Measurements from ENCODE around the gene VPS37B.

The VPS37B gene

GRCh38 chr12:122866379-122866778 lies 29.5 kb downstream of the VPS37B start:
- Mint-ChIP-seq H3K9me3 (no peaks in the 10 kb centered on the region), H3K4me1 (peaks cover 27% of the 10 kb centered on the region), H3K27ac (no peak overlapping the region), H3K4me3 (no peak overlapping the region), H3K27me3 (no peaks in the 10 kb centered on the region)
- ATAC-seq (no peak), DNase-seq (no peak)

- H3K4me3 Mint-ChIP-seq, result no peak overlapping the region
- peak overlapping the region in 1 of 2 donors; percentile 59 for H3K27ac Mint-ChIP-seq
These were observed 30.4 kb downstream of the VPS37B start for GRCh38 chr12:122865268-122866231.

GRCh38 chr12:122864894-122865253 lies 31.1 kb downstream of the VPS37B start:
- Mint-ChIP-seq H3K9me3 (no peaks in the 10 kb centered on the region), H3K27ac (peak overlapping the region in 1 of 2 donors; percentile 84), H3K4me3 (no peak overlapping the region), H3K27me3 (no peaks in the 10 kb centered on the region), H3K4me1 (peaks cover 18% of the 10 kb centered on the region)
- ATAC-seq (no peak), DNase-seq (no peak)

More at GRCh38 chr12:122865268-122866231, 30.4 kb downstream of the VPS37B start:
- DNase-seq (no peak), ATAC-seq (peak; percentile 46)
- H3K27me3 Mint-ChIP-seq, result no peaks in the 10 kb centered on the region
- no peaks in the 10 kb centered on the region for H3K9me3 Mint-ChIP-seq
- peaks cover 19% of the 10 kb centered on the region for H3K4me1 Mint-ChIP-seq

GRCh38 chr12:122862872-122863701 lies 32.8 kb downstream of the VPS37B start:
- DNase-seq, result no peak
- no peak overlapping the region for H3K27ac Mint-ChIP-seq
- H3K27me3 Mint-ChIP-seq, result no peaks in the 10 kb centered on the region
- no peak overlapping the region for H3K4me3 Mint-ChIP-seq
- no peak for ATAC-seq
- H3K4me1 Mint-ChIP-seq, result peaks cover 19% of the 10 kb centered on the region
- H3K9me3 Mint-ChIP-seq, result no peaks in the 10 kb centered on the region

- Mint-ChIP-seq H3K9me3 (no peaks in the 10 kb centered on the region), H3K4me1 (peaks cover 19% of the 10 kb centered on the region), H3K4me3 (no peak overlapping the region), H3K27me3 (no peaks in the 10 kb centered on the region), H3K27ac (no peak overlapping the region)
- no peak for ATAC-seq
- no peak for DNase-seq
These were observed 33.8 kb downstream of the VPS37B start for GRCh38 chr12:122862110-122862634.

GRCh38 chr12:122861587-122861970 lies 34.3 kb downstream of the VPS37B start:
- H3K4me1 Mint-ChIP-seq, result peaks cover 19% of the 10 kb centered on the region
- ATAC-seq (peak; percentile 2), DNase-seq (no peak)
- no peaks in the 10 kb centered on the region for H3K9me3 Mint-ChIP-seq
- H3K4me3 Mint-ChIP-seq, result no peak overlapping the region
- no peak overlapping the region for H3K27ac Mint-ChIP-seq
- no peaks in the 10 kb centered on the region for H3K27me3 Mint-ChIP-seq

- H3K4me1 Mint-ChIP-seq, result peaks cover 19% of the 10 kb centered on the region
- H3K9me3 Mint-ChIP-seq, result no peaks in the 10 kb centered on the region
- no peaks in the 10 kb centered on the region for H3K27me3 Mint-ChIP-seq
- DNase-seq (no peak), ATAC-seq (peak; percentile 7)
- peak overlapping the region in 1 of 2 donors; percentile 59 for H3K27ac Mint-ChIP-seq
- no peak overlapping the region for H3K4me3 Mint-ChIP-seq
These were observed 34.9 kb downstream of the VPS37B start for GRCh38 chr12:122860854-122861586.

GRCh38 chr12:122860040-122860853 lies 35.7 kb downstream of the VPS37B start:
- Mint-ChIP-seq H3K27me3 (no peaks in the 10 kb centered on the region), H3K4me3 (no peak overlapping the region)

GRCh38 chr12:122859303-122860039 lies 36.5 kb downstream of the VPS37B start:
- peak; percentile 2 for ATAC-seq
- H3K4me3 Mint-ChIP-seq, result no peak overlapping the region
- DNase-seq, result no peak
- H3K27ac Mint-ChIP-seq, result peak overlapping the region in 1 of 2 donors; percentile 83
- H3K9me3 Mint-ChIP-seq, result no peaks in the 10 kb centered on the region
- no peaks in the 10 kb centered on the region for H3K27me3 Mint-ChIP-seq
- peaks cover 13% of the 10 kb centered on the region for H3K4me1 Mint-ChIP-seq

More at GRCh38 chr12:122860040-122860853, 35.7 kb downstream of the VPS37B start:
- Mint-ChIP-seq H3K9me3 (no peaks in the 10 kb centered on the region), H3K27ac (peak overlapping the region in 1 of 2 donors; percentile 87), H3K4me1 (peaks cover 19% of the 10 kb centered on the region)
- DNase-seq, result peak; percentile 77 to 81
- ATAC-seq, result peak; percentile 70

- H3K27ac Mint-ChIP-seq, result peak overlapping the region in 1 of 2 donors; percentile 48
- H3K4me1 Mint-ChIP-seq, result peaks cover 10% of the 10 kb centered on the region
- no peaks in the 10 kb centered on the region for H3K27me3 Mint-ChIP-seq
These were observed 37.2 kb downstream of the VPS37B start for GRCh38 chr12:122858591-122859302.

GRCh38 chr12:122858171-122858570 lies 37.8 kb downstream of the VPS37B start:
- no peaks in the 10 kb centered on the region for H3K27me3 Mint-ChIP-seq
- no peak for DNase-seq
- H3K9me3 Mint-ChIP-seq, result no peaks in the 10 kb centered on the region
- no peak overlapping the region for H3K4me3 Mint-ChIP-seq
- H3K4me1 Mint-ChIP-seq, result peaks cover 8% of the 10 kb centered on the region
- H3K27ac Mint-ChIP-seq, result peak overlapping the region in 1 of 2 donors; percentile 63
- ATAC-seq, result no peak

More at GRCh38 chr12:122858591-122859302, 37.2 kb downstream of the VPS37B start:
- DNase-seq (no peak), ATAC-seq (no peak)
- Mint-ChIP-seq H3K4me3 (no peak overlapping the region), H3K9me3 (no peaks in the 10 kb centered on the region)

- no peak overlapping the region for H3K4me3 Mint-ChIP-seq
- DNase-seq (no peak), ATAC-seq (no peak)
- H3K4me1 Mint-ChIP-seq, result peaks cover 6% of the 10 kb centered on the region
- no peaks in the 10 kb centered on the region for H3K27me3 Mint-ChIP-seq
- H3K27ac Mint-ChIP-seq, result peak overlapping the region in 1 of 2 donors; percentile 19
- no peaks in the 10 kb centered on the region for H3K9me3 Mint-ChIP-seq
These were observed 38.8 kb downstream of the VPS37B start for GRCh38 chr12:122856999-122857671.
